Astrocyte (in vitro differentiated cells and primary cell): ENCODE measurements around the gene ABCC11.

ENCODE experiments used
- EZH2 ChIP-seq: IDR thresholded peaks from 2 replicates; pipeline ENCODE4 v1.6.1; 2012; ENCODE audit warnings: mild to moderate bottlenecking, low read length, inconsistent platforms; ENCODE audit not compliant: insufficient read depth
- TF ChIP-seq, protein P1 (sequence below): IDR thresholded peaks from 2 replicates; pipeline ENCODE4 v1.5.1; 2011; ENCODE audit warnings: low read depth, mild to moderate bottlenecking, inconsistent platforms, low read length, moderate library complexity; ENCODE audit not compliant: insufficient read depth

DNA sequence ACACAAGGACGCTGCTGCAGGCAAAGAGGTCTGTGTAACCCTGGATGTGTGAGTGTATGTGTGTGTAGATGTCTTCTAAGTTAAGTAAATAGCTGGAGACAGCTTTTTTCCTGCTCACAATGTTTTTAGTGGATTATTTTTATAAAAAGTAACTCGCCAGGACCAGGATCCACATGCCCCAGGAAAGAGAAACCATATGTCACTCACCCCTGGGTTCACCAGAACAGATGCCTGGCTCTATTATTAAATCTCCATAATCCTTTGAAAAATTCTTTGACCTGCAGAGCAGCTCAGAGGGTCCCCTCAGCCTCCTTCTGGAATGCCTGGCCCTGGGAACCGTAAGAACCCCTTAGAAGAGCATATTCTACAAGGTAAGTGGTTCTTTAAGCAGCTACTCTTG, 109.5 kb downstream of the ABCC11 start:
- TF ChIP-seq, protein P1, sequence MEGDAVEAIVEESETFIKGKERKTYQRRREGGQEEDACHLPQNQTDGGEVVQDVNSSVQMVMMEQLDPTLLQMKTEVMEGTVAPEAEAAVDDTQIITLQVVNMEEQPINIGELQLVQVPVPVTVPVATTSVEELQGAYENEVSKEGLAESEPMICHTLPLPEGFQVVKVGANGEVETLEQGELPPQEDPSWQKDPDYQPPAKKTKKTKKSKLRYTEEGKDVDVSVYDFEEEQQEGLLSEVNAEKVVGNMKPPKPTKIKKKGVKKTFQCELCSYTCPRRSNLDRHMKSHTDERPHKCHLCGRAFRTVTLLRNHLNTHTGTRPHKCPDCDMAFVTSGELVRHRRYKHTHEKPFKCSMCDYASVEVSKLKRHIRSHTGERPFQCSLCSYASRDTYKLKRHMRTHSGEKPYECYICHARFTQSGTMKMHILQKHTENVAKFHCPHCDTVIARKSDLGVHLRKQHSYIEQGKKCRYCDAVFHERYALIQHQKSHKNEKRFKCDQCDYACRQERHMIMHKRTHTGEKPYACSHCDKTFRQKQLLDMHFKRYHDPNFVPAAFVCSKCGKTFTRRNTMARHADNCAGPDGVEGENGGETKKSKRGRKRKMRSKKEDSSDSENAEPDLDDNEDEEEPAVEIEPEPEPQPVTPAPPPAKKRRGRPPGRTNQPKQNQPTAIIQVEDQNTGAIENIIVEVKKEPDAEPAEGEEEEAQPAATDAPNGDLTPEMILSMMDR: no peak
- TF ChIP-seq EZH2: no peak
